HG03159 (cell line): ENCODE measurements around the gene FBN3.

Experiments used
- ATAC-seq: cut with Tn5 transposase; IDR thresholded peaks from one replicate; pipeline ENCODE4 v1.9.1; 2021; ENCODE audit warnings: mild to moderate bottlenecking, moderate library complexity; ENCODE audit not compliant: unreplicated experiment

FBN3 gene

DNA sequence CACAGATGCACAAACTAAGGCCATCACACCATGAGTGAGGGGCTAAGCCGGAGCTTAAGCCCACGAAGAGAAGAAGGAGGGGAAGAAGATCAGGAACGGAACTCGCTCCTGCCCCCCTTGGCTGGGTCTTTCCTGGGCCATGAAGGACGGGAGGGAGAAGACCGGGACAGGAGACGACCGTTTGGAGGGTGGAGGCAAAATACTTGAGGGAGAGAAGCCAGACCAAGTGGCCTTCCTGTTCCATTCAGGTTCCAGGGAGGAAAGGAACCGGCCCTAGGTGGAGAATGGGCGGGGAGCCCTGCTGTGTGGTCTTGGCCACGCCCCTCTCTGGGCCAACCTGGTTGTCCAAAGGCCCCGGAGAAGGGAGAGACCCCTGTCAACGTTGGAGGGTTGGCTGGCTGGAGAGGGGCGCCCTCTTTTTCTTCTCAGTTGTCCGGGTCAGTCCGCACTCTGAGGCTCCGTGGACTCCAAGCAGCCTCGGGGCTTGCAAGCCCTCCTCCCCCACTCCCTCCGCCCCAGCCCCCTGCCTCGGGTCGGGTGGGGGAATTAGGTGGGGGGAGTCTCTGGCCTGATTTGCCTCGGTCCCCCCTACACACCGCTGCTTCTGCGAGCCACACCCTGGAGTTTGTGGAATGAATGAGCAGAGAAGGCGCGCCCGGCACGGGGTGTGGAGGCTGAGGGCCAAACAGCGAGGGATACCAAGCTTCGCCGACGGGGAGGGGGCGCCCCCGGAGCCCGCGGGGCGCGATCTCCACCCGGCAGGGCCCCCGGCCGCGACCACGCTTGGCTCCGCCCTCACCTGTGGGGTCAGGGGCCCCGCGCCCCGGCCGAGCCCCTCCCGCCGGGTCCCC, 757 bp downstream of the FBN3 start:
- no peak for ATAC-seq

DNA sequence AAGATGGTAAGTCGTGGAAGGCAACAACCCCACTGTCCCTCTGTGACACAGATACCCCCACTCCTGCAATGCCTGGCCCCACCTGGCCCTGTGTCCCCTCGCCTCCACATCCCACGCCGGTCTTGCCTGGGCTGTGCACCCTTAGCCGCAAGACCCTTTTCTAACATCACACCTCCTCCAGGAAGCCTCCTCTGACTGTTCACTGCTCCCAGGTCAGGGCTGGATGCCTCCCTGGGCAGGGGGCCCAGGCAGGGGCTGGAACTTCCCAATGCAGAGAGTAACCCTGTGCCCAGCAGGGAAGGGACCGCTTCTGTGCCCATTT, 1.3 kb downstream of the FBN3 start:
- no peak for ATAC-seq

DNA sequence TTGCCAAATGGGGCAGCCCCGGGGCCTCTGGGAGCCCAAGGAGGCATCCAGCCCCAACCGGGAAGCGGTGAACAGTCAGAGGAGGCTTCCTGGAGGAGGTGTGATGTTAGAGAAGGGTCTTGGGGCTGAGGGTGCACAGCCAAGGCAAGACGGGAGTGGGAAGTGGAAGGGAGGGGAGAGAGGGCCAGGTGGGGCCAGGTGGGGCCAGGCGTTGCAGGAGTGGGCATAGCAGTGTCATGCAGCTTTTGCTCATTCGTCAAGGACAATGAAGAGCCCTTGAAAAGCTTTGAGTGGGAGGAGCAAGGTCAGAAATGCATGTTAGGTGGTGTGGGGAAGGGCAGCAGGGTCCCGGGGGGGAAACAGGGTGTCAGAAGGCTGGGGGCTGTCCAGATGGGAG, 1.8 kb downstream of the FBN3 start:
- ATAC-seq = no peak

DNA sequence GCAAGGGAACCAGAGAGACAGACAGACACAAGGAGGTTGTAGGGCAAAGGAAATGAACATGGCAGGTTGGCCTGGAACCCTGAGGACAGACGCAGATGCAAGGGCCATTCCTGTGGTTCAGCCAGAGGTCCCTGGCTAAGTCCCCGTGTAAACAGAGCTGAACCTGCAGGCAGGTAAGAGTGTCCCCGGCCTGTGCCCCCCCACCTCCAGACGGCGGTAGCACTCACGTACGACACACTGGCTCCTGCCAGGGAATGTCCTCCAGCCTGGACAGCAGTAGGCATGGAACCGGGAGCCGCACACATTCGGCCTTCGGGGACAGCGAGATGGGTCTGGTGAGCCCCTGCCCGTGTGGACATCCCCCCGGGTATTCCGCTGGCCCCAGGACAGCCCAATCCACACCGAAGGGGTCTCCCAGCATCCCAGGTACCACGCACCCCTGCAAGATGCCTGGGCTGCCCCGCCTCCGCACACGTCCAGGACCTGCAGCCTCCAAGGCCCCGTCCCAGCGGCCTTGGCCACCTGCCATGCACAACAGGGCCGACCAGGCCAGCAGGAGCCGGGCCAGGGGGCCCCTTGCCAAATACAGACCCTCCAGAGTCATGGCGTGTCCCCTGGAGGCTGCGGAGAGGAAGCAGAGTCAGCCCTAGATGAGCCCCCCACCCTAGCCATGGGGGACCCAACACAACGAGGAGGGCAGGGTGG, 2.4 kb downstream of the FBN3 start:
- no peak for ATAC-seq

DNA sequence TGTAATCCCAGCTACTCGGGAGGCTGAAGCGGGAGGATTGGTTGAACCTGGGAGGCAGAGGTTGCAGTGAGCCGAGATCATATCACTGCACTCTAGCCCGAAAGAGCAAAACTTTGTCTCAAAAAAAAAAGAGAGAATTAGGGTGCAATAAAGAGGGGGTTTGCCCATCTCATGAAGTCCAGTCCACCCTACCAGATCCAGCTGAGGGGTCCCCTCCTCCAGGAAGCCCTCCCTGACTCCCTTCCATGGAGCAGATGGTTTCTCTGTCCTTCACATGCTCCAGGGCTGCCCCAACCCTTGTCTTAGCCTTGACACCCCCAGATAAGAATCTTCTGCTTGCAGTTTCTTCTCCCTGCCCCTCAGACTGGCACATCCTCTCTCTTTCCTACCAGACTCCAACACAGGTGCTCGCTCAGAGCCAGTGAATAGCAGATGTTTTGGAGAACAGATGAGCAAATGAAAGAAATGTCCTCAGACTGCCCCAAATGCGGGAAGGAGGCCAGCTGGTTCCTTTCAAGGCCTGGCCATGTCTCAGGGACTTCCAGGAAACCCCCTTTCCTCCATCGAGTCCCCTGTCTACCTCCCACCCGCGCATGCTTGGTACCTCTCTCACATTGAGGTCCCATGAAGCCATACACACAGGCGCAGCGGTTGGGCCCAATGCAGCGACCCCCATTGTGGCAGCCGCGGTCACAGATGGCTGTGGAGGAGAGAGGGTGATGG, 5.0 kb downstream of the FBN3 start:
- ATAC-seq = no peak

DNA sequence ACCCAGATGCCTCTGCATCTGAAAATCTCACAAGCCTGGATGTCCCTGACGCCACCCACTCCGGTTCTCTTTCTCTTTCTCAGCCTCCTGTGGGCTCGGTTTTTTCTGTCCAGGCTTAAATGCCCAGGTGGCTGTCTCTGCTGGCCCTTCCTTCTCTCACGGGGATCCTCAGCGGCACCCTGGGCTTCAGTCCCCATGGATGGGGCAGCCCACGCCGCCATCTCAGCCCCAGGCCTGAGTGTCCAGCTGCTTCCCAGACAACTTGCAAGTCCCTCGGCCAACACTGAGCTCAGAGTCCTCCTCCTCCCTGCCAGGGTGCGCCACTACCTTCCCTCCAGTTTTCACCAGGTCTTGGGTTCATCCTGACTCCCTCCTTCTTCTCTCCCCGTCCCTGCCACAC, 6.4 kb downstream of the FBN3 start:
- no peak for ATAC-seq

DNA sequence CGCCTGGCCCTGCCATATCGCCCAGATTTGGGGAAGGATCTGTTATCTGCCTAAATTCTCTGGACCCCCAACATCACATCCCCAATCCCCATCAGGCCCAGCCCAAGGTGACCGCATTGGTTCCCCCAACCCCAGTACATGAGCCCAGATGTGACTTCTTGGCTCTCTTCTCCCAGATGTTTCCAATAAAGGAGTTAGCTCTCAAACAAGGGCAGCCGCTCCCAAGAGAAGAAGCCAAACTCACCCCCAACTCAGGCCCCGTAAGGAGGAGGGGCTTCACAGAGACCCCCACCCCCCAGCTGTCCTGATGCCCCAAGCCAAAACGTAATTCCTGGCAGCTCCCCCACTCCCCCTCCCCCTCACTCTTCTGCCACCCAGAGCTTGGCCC, 6.9 kb downstream of the FBN3 start:
- no peak for ATAC-seq

DNA sequence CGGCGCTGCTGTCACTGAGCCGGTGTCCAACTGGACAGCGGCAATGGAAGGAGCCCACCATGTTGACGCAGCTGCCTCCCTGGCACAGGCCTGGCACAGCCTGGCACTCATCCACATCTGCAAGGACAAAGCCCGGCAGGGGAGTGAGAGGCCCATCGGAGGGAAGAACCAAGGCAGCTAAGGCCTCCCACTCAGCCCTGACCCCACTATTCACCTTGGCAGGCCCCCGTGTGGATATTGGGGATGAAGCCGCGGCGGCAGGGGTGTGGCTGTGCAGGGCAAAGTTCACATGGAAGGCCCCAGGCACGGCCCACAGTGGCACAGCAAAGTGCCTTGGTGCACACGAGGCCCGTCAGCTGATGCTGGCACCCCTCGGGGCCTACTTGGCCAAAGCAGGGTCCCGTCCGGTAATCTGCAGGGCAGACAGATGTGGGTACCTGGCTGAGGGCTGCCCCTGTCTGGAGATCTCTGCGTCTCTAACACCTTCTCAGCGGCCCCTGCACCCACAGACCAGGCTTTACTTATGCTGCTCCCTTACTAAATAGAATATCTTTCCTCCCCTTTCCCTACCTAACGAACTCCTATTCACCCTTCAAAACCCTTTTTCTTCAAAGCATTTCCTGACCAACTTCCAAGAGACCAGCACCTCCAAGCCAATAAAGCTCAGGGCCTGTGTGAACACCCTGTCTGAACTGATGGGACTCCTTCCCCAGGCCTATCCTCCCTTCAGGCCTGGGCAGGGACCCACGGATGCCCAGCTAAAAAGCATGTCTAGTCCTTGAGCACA, 7.5 kb downstream of the FBN3 start:
- ATAC-seq = no peak

DNA sequence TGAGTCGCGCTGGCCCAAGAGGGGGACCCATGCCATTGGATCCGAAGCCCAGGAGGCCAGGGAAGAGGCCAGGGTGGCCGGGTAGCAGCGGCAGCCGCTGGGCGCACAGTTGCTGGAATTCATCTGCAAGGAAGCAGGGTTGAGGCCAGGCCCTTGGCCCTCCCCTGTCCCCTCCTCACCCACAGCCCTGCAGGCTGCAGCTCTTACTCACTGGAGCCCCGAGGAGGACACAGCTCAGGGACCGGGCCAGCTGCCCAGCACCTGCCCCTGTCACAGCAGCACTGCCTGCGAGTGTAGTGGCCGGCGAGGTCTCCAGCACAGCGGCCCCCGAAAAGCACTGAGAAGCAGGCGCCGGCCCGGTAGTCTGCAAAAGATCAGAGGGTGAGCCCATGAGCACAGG, 11.2 kb downstream of the FBN3 start:
- no peak for ATAC-seq

DNA sequence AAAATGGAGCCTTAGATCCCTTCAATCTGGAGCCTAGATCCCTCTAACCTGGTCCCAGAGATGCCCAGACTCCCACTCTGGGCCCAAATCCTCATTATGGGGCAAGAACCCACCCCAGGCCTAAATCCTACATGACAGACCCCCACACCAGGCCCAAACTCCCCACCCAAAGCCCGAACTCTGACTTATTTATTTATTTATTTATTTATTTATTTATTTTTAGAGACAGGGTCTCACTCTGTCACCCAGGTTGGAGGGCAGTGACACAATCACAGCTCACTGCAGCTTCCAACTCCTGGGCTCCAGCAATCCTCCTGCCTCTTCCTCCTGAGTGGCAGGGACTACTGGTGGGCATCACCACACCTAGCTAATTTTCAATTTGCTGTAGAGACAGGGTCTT, 12.0 kb downstream of the FBN3 start:
- ATAC-seq = no peak

DNA sequence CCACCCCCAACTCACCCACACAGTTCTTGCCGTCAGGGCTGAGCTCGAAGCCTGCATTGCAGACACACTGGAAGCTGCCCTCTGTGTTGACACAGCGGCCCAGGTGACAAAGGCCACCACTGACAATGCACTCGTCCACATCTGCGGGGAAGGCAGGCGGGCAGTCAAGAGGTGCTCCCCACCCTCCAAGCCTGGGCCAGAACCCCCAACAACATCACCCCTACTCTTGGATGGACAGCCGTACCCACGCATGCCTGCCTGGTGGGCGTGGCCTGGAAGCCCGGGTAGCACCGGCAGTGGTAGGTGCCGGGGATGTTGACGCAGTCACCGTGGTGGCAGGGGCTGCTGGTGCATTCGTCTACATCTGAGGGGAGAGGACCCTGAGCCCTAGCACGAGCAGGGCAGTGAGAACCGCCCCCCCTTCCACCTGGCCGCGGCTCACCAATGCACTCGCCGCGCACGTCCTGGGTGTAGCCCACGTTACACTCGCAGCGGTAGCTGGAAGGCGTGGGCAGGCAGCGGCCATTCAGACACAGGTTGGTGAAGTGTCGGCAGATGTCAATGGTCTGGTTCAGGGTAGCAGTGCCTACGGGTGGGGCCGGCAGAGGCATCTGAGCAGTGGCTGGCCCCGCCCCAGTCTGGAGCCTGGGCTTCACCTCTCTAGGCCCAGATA, 13.3 kb downstream of the FBN3 start:
- no peak for ATAC-seq

DNA sequence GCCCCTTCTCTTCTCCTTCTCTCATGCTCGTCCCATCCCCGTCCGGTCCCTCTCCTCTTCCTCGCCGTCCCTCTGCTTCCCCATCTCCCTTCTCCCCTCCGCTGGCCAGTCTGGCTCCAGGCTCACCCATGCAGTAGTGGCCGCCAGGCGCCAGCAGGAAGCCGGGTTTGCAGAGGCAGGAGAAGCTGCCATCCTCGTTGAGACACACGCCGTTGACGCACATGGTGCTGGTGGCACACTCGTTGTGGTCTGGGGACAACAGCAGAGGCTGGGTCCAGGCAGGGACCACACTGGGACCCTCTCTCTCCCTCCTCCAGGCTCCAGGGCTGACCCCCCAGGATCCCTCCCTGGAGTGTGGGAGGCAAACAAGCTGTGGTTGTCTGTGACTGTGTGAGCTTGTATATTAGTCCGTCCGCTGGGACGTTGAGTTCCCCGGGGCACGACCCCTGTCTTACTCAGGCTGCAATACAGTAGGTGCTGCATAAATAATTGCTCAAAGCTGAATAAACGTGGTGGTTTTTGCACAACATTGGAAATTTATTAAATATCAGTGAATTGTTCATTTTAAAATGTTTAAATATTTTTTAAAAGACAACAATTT, 16.4 kb downstream of the FBN3 start:
- no peak for ATAC-seq

DNA sequence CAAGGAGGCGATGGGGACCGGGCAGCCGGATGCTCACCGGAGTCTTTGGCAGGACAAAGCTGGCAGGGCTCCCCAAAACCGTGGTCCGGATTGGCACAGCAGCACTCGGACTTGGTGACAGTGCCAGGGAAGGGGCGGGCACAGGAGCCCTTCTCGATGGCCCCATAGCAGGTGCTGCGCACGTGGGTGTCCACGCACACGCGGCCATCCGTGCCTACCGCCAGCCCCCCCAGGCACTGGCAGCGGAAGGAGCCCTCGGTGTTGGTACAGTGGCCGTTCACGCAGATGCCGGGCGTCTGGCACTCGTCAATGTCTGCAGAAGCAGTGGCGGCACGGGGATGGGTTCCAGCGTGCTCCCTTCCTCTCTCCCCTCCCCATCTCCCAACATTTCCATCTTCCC, 17.9 kb downstream of the FBN3 start:
- ATAC-seq = no peak

DNA sequence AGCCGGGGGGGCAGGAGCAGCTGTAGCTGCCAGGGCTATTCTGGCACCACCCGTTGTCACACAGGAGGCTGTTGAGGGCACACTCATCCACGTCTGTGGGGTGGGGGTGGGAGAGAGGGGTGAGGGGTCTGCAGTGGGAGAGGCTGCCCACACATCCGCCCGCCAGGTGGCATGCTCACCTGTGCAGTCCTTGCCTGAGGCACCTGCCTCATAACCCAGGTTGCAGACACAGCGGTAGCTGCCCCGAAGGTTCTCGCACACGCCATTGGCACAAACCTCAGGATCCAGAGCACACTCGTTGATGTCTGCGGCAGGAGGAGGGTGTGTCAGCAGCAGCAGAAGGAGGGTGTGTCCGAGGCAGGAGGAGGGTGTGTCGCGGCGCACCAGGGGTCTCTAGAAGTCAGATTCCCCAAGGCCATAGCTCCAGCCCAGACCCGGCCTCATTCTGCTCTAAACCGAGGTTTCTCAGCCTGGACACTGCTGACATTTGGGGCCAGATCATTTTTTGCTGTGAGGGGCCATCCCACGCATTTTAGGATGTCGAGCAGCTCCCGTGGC, 20.3 kb downstream of the FBN3 start:
- ATAC-seq = no peak

DNA sequence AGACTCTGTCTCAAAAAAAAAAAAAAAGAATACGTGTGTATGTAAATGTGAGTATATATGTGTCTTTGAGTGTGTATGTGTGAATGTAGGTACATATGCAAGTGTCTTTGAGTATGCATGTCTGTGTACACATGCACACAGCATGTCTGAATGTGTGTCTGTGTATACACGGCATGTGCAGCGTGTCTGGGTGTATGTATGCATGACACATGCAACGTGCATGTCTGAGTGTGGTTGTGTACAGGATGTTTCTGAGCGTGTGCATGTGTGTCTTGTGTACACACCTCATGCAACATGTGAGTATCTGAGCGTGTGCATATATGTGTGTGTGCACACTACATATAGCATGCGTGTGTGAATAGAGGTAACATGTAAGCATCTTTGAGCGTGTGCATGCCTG, 20.8 kb downstream of the FBN3 start:
- no peak for ATAC-seq

DNA sequence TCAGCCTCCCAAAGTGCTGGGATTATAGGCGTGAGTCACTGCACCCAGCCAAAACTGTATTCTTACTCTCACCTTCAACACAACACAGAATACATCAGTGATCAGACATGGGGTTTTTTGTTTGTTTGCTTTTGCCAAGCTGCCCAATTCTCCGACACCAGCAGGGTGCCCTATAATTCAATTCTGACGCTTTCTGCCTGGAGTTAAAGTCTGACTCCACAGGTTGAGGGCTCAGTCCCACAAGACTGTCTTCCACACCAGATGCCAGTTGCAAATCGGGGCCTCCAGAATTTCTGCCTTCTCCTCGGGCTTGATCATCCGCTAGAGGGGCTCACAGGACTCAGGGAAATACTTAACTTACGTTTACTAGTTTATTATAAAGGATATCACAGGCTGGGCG, 22.1 kb downstream of the FBN3 start:
- ATAC-seq = no peak

DNA sequence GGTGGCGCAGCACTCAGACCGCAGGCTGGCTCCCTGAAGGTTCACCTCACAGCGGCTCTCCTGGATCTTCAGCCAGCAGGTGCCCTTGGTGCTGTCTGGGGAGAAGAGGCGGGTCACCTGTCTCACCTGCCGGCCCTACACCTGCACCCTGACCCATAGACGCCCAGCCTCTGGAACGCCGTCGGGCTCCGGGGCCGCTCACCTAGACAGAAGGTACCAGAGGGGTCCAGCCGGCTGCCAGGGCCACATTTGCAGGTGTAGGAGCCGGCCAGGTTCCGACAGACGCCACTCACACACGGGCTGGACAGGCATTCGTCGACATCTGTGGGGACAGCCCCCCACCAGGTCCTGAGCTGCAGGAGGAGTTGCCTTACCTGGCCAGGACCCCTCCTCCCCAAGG, 22.9 kb downstream of the FBN3 start:
- ATAC-seq = no peak

DNA sequence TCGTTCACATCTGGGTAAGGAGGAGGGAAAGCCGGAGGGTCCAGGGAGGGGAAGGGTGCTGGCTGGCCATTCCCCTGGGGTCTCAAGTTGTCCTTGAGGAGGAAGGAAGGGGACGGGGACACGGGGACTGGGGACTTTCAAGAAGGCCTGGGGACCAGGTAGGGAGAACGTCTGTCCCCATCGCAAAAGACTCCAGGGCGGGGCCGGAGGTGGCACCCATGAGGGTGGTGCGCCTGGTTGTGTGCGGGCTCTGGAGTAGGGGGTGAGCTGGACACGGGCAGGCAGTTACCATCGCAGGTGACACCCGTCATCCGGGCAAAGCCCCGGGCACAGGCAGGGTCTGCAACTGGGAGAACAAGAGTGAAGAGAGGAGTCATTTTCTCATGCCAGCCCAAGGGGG, 23.4 kb downstream of the FBN3 start:
- no peak for ATAC-seq

DNA sequence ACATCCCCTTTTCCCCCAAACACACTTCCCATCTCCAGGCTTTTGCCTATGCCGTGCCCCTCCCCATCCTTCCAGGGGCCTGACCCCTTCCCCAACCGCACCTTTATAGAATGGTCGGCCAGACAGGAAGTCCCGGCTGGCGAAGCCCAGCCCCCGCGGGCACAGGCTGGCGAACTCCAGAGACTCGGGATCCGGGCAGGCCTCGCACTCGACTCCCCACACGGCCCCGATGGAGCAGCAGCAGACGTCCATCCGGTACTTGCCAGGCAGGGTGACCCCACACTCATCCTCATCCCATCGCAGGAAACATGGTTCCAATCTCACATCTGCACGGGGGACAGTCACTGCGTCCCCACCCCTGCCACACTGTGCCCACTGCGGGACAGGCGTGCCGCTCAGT, 25.7 kb downstream of the FBN3 start:
- no peak for ATAC-seq
